Hepatocyte (in vitro differentiated cells): ENCODE measurements around the gene SMCR8.

Experiments
- EZH2 ChIP-seq: fragments of 200-600 bp; sonication (generic); IDR thresholded peaks from 2 replicates; pipeline ENCODE4 v1.6.1; 2016; ENCODE audit warnings: antibody characterized with exemption, mild to moderate bottlenecking, borderline replicate concordance
- EZH2phosphoT487 ChIP-seq: fragments of 200-600 bp; sonication (generic); IDR thresholded peaks from one replicate; pipeline ENCODE4 v1.6.1; 2018; ENCODE audit warnings: antibody characterized with exemption, mild to moderate bottlenecking, low read depth, moderate library complexity; ENCODE audit not compliant: unreplicated experiment, severe bottlenecking
- TF ChIP-seq, protein P1 (sequence below): fragments of 200-600 bp; sonication (generic); IDR thresholded peaks from 2 replicates; pipeline ENCODE4 v1.5.1; 2016; ENCODE audit warnings: antibody characterized with exemption, mild to moderate bottlenecking; ENCODE audit not compliant: poor library complexity

DNA sequence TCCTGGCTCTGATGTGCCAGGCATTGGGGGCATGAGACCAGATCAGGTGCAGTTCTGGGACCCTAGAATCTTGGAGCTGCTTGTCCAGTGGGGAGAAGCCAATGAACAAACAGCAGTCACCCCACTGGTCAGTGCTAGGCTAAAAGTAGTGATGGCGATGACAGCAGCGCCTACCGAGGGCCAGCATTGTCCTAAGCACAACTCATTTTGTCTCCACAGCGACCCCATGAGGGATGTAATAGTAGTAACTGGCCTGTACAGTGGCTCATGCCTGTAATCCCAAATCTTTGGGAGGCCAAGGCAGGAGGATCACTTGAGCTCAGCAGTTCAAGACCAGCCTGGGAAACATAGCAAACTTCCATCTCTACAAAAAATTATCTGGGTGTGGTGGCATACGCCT lies 6.2 kb downstream of the SMCR8 start:
- TF ChIP-seq EZH2 (no peak), EZH2phosphoT487 (no peak)
- TF ChIP-seq, protein P1, sequence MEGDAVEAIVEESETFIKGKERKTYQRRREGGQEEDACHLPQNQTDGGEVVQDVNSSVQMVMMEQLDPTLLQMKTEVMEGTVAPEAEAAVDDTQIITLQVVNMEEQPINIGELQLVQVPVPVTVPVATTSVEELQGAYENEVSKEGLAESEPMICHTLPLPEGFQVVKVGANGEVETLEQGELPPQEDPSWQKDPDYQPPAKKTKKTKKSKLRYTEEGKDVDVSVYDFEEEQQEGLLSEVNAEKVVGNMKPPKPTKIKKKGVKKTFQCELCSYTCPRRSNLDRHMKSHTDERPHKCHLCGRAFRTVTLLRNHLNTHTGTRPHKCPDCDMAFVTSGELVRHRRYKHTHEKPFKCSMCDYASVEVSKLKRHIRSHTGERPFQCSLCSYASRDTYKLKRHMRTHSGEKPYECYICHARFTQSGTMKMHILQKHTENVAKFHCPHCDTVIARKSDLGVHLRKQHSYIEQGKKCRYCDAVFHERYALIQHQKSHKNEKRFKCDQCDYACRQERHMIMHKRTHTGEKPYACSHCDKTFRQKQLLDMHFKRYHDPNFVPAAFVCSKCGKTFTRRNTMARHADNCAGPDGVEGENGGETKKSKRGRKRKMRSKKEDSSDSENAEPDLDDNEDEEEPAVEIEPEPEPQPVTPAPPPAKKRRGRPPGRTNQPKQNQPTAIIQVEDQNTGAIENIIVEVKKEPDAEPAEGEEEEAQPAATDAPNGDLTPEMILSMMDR: no peak
